Body of pancreas (tissue), 4 donors: ENCODE data around the gene FAM216B. TPM values are rescaled to one million over a fixed set of nuclear protein-coding genes. Genes with fewer than 3 reads are reported as not detected.
"Not testable (repeated sequence)": the region's sequence is repeated elsewhere in the genome, so short reads cannot be mapped to it uniquely, and the experiment has no call there.

Source experiments
- ATAC-seq: fragments of 150-250 bp; one replicate; pipeline ENCODE4 v1.9.1; 2016
- DNase-seq, 4 donors: peaks; one replicate each; pipeline ENCODE4 v3.0.0-alpha.2; 2019
- H3K27ac ChIP-seq, 4 donors: fragments of 200-600 bp; sonication (generic); 1 replicate in 3 of 4; 2 replicates in 1 of 4; pipeline versions ENCODE4 v1.5.1 to v1.6.1; 2016 to 2019; ENCODE audit warnings: mild to moderate bottlenecking in 1 of 4, mixed read lengths in 1 of 4, moderate library complexity in 1 of 4
- H3K27me3 ChIP-seq, 2 donors: fragments of 200-600 bp; sonication (generic); one replicate each; pipeline ENCODE4 v1.6.0; 2016; ENCODE audit warnings: mild to moderate bottlenecking in 1 of 2
- H3K36me3 ChIP-seq, 2 donors: fragments of 200-600 bp; sonication (generic); replicated peaks in 1 of 2; 2 replicates each; pipeline ENCODE4 v1.5.1; 2016; ENCODE audit warnings: low read depth in 2 of 2; ENCODE audit not compliant: insufficient read depth in 1 of 2
- H3K4me1 ChIP-seq: fragments of 200-600 bp; sonication (generic); one replicate; pipeline ENCODE4 v1.6.0; 2016
- H3K4me3 ChIP-seq, 2 donors: fragments of 200-600 bp; sonication (generic); 1 replicate in 1 of 2; 2 replicates in 1 of 2; pipeline ENCODE4 v1.5.1; 2016 to 2019
- H3K9me3 ChIP-seq, 3 donors: fragments of 200-600 bp; sonication (generic); 1 replicate in 2 of 3; 2 replicates in 1 of 3; pipeline ENCODE4 v1.5.1; 2016
- POLR2A ChIP-seq, 3 donors: fragments of 450-650 bp; IDR thresholded peaks; one replicate each; pipeline ENCODE4 v1.6.1; 2016; ENCODE audit warnings: antibody characterized with exemption in 3 of 3, mild to moderate bottlenecking in 2 of 3
- WGBS, 2 donors: methylation state at CpG; one replicate each; pipeline ENCODE4 v1.1.5; 2017; 5-methylcytosine and 5-hydroxymethylcytosine counted together
- intact Hi-C: fragments of 100-400 bp; cut with DNase I; formaldehyde crosslinking; loops from one replicate; pipeline ENCODE4 v1.15.1; 2023
- total RNA-seq, 2 donors: library from RNA; depleted of rRNA; stranded (reverse); fragments of >200 nt; gene quantifications; one replicate each; pipeline ENCODE4 v1.1.0, GENCODE V29; 2016
- TF ChIP-seq, protein P1 (sequence below), 7 experiments: fragments of 450-650 bp in 4 of 7; fragments of 200-600 bp in 3 of 7; sonication (generic) in 3 of 7; IDR thresholded peaks; one replicate each; pipeline ENCODE4 v1.5.1; 2016 to 2019; ENCODE audit warnings: antibody characterized with exemption in 7 of 7

FAM216B gene
- total RNA-seq, 2 donors from 2014 or later, result under 0.01 TPM; not detected in 1

DNA sequence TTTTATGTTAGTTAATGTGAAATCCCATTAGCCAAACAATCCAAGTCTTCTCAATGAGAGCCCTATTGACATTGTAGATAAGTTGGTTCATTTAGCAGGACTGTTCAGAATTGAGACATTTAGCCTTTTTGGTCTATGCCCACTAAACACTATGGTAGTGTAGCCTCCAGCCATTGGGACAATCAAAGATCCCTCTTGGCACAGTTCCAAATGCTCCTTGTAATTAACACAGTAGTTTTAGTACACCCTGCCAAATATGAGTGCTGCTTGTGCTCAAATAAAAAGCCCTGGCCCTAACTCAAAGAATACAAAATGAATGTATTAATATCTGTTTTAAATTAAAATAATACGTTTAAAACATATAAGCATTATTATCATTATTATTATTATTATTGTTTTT, 15.4 kb upstream of the FAM216B start:
- intact Hi-C loops, result no loop called here
- no peak for TF ChIP-seq POLR2A (IDR thresholded peaks at IDR 0.05)
- TF ChIP-seq, protein P1, sequence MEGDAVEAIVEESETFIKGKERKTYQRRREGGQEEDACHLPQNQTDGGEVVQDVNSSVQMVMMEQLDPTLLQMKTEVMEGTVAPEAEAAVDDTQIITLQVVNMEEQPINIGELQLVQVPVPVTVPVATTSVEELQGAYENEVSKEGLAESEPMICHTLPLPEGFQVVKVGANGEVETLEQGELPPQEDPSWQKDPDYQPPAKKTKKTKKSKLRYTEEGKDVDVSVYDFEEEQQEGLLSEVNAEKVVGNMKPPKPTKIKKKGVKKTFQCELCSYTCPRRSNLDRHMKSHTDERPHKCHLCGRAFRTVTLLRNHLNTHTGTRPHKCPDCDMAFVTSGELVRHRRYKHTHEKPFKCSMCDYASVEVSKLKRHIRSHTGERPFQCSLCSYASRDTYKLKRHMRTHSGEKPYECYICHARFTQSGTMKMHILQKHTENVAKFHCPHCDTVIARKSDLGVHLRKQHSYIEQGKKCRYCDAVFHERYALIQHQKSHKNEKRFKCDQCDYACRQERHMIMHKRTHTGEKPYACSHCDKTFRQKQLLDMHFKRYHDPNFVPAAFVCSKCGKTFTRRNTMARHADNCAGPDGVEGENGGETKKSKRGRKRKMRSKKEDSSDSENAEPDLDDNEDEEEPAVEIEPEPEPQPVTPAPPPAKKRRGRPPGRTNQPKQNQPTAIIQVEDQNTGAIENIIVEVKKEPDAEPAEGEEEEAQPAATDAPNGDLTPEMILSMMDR (IDR thresholded peaks at IDR 0.05), result no peak
- Histone ChIP-seq H3K9me3 (no peaks in the 10 kb centered on the region), H3K4me1 (peaks cover 6% of the 10 kb centered on the region), H3K36me3 (no peaks in the 10 kb centered on the region), H3K27me3 (no peaks in the 10 kb centered on the region), H3K4me3 (no peak overlapping the region), H3K27ac (no peak overlapping the region)
- WGBS, 2 donors, result 60 to 82% methylated on average over 1 of the region's 1 CpG
- DNase-seq, result no peak
- no peak for ATAC-seq

GRCh38 chr13:42769650-42770049, 11.7 kb upstream of the FAM216B start:
- Histone ChIP-seq H3K4me3 (no peak overlapping the region), H3K9me3 (no peaks in the 10 kb centered on the region), H3K36me3 (no peaks in the 10 kb centered on the region), H3K27me3 (no peaks in the 10 kb centered on the region), H3K27ac (no peak overlapping the region), H3K4me1 (no peaks in the 10 kb centered on the region)
- 89 to 90% methylated on average over 3 of the region's 3 CpGs for WGBS, 2 donors
- DNase-seq (no peak), ATAC-seq (no peak)
- intact Hi-C loops, result no loop called here
- TF ChIP-seq POLR2A (IDR thresholded peaks at IDR 0.05), result no peak
- TF ChIP-seq, protein P1 (IDR thresholded peaks at IDR 0.05), result no peak

DNA sequence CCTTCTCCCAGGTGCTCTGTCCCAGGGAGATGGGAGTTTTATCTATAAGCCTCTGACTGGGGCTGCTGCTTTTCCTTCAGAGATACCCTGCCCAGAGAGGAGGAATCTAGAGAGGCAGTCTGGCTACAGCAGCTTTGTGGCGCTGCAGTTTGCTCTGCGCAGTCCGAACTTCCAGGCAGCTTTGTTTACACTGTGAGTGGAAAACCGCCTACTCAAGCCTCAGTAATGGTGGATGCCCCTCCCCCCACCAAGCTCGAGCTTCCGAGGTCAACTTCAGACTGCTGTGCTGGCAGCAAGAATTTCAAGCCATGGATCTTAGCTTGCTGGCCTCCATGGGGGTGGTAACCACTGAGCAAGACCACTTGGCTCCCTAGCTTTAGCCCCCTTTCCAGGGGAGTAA, 4.8 kb upstream of the FAM216B start:
- DNase-seq, result peak in 2 of 4 donors; percentile 4 to 16
- H3K27me3 ChIP-seq, H3K9me3 ChIP-seq, H3K4me3 ChIP-seq, ATAC-seq, H3K36me3 ChIP-seq, intact Hi-C loops, H3K27ac ChIP-seq, H3K4me1 ChIP-seq: not testable (repeated sequence)
- WGBS, 2 donors, result 60 to 73% methylated on average over 3 to 6 of the region's 6 CpGs

- DNase-seq, result no peak
- H3K36me3 ChIP-seq, result no peaks in the 10 kb centered on the region
- H3K27me3 ChIP-seq, result no peaks in the 10 kb centered on the region
- H3K27ac ChIP-seq, result no peak overlapping the region
- H3K9me3 ChIP-seq, result no peaks in the 10 kb centered on the region
- intact Hi-C loops, result no loop called here
- 61 to 77% methylated on average over 5 of the region's 5 CpGs for WGBS, 2 donors
- H3K4me1 ChIP-seq, result no peaks in the 10 kb centered on the region
- H3K4me3 ChIP-seq, result no peak overlapping the region
- TF ChIP-seq POLR2A (IDR thresholded peaks at IDR 0.05), result no peak
- TF ChIP-seq, protein P1 (IDR thresholded peaks at IDR 0.05), result no peak
- ATAC-seq, result no peak
These were observed 3.9 kb upstream of the FAM216B start for GRCh38 chr13:42777467-42777866.

DNA sequence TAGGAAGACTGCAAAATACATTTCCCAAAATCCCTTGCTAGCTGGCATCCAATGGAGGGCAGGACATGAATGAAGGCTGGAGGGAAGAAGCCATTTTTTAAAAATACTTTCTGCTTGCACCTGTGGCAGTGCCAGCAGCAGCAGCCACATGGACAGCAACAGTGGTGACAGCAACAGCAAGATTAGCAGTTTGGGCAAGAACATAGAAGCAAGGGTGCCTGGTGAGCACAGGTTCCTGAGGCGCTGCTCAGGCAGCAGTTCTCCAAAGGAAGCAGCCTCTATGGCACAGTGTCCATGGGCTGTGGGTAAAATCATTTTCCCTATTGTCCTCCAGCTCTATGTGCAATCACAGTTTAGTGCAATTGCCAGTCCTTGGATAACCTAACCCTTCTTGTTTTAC, 1.3 kb upstream of the FAM216B start:
- TF ChIP-seq POLR2A (IDR thresholded peaks at IDR 0.05), result no peak
- no peak overlapping the region for H3K4me3 ChIP-seq
- WGBS, 2 donors, result 71 to 88% methylated on average over 1 of the region's 1 CpG
- DNase-seq (no peak), ATAC-seq (no peak)
- intact Hi-C loops, result no loop called here
- no peaks in the 10 kb centered on the region for H3K4me1 ChIP-seq
- no peaks in the 10 kb centered on the region for H3K27me3 ChIP-seq
- H3K9me3 ChIP-seq, result no peaks in the 10 kb centered on the region
- H3K36me3 ChIP-seq, result no peaks in the 10 kb centered on the region
- H3K27ac ChIP-seq, result no peak overlapping the region

- ATAC-seq, result no peak
- Histone ChIP-seq H3K4me1 (no peaks in the 10 kb centered on the region), H3K9me3 (no peaks in the 10 kb centered on the region), H3K27me3 (no peaks in the 10 kb centered on the region), H3K27ac (no peak overlapping the region), H3K36me3 (no peaks in the 10 kb centered on the region), H3K4me3 (no peak overlapping the region)
- no peak for DNase-seq
- TF ChIP-seq, protein P1 (IDR thresholded peaks at IDR 0.05), result no peak
- 56 to 57% methylated on average over 7 of the region's 7 CpGs for WGBS, 2 donors
- intact Hi-C loops, result no loop called here
These were observed 5.3 kb downstream of the FAM216B start for GRCh38 chr13:42786715-42787114.
